Osteocyte (in vitro differentiated cells): ENCODE results near the gene RRP36. TPM values are rescaled to one million over a fixed set of nuclear protein-coding genes. Genes with fewer than 3 reads are reported as not detected.

ENCODE experiments used
- DNase-seq: peaks from one replicate; pipeline ENCODE4 v3.0.0; 2021; ENCODE audit warnings: mixed read lengths; ENCODE audit not compliant: unreplicated experiment; ENCODE audit errors: extremely low spot score
- H3K27ac Mint-ChIP-seq: one replicate; pipeline ENCODE4 v1.8.0; 2021; ENCODE audit warnings: mild to moderate bottlenecking, mixed read lengths; ENCODE audit not compliant: unreplicated experiment
- H3K27me3 Mint-ChIP-seq: one replicate; pipeline ENCODE4 v1.8.0; 2021; ENCODE audit warnings: mixed read lengths; ENCODE audit not compliant: unreplicated experiment
- H3K36me3 Mint-ChIP-seq: one replicate; pipeline ENCODE4 v1.8.0; 2021; ENCODE audit warnings: mixed read lengths; ENCODE audit not compliant: unreplicated experiment
- H3K4me1 Mint-ChIP-seq: one replicate; pipeline ENCODE4 v1.8.0; 2021; ENCODE audit warnings: mixed read lengths; ENCODE audit not compliant: unreplicated experiment
- H3K4me3 Mint-ChIP-seq: one replicate; pipeline ENCODE4 v1.8.0; 2021; ENCODE audit warnings: mild to moderate bottlenecking, moderate library complexity, mixed read lengths; ENCODE audit not compliant: unreplicated experiment
- H3K9me3 Mint-ChIP-seq: one replicate; pipeline ENCODE4 v1.8.0; 2021; ENCODE audit warnings: mixed read lengths; ENCODE audit not compliant: unreplicated experiment
- total RNA-seq: library from RNA; stranded (reverse); gene quantifications from 2 replicates; pipeline ENCODE4 v1.2.1, GENCODE V29; 2021
- TF ChIP-seq, protein P1 (sequence below): fragments of 200-600 bp; sonication (generic); IDR thresholded peaks from 2 replicates; pipeline ENCODE4 v1.5.0; 2021; ENCODE audit warnings: antibody characterized with exemption, mild to moderate bottlenecking, moderate library complexity

Gene RRP36
- total RNA-seq, 1 donor from 2014 or later, result 58.1 TPM

DNA sequence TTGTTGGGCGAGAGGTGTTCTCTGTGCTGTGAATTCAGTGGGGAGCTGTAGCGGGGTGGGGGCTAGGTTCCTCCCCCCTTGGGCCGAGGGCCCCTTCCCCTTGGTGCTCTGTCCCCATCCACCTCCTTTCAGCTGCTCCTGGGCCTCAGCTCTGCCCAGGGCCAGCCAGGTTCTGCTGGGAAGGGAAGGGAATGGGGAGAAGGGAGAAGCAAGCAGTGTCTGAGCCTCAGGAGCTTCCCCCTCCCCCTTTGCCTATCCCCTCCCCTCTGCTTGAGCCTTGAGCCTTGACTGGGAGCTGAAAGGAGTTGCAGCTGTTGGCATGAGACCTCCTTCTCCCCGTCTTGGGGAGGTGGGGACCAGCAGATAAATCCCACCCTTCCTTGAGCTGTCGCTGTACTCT lies 576 bp upstream of the RRP36 start:
- Mint-ChIP-seq H3K27me3 (no peaks in the 10 kb centered on the region), H3K4me3 (peak overlapping the region; percentile 97), H3K36me3 (peaks cover 39% of the 10 kb centered on the region), H3K4me1 (peaks cover 33% of the 10 kb centered on the region), H3K27ac (peak overlapping the region; percentile 82), H3K9me3 (no peaks in the 10 kb centered on the region)
- TF ChIP-seq, protein P1, sequence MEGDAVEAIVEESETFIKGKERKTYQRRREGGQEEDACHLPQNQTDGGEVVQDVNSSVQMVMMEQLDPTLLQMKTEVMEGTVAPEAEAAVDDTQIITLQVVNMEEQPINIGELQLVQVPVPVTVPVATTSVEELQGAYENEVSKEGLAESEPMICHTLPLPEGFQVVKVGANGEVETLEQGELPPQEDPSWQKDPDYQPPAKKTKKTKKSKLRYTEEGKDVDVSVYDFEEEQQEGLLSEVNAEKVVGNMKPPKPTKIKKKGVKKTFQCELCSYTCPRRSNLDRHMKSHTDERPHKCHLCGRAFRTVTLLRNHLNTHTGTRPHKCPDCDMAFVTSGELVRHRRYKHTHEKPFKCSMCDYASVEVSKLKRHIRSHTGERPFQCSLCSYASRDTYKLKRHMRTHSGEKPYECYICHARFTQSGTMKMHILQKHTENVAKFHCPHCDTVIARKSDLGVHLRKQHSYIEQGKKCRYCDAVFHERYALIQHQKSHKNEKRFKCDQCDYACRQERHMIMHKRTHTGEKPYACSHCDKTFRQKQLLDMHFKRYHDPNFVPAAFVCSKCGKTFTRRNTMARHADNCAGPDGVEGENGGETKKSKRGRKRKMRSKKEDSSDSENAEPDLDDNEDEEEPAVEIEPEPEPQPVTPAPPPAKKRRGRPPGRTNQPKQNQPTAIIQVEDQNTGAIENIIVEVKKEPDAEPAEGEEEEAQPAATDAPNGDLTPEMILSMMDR, result no peak
- no peak for DNase-seq

DNA sequence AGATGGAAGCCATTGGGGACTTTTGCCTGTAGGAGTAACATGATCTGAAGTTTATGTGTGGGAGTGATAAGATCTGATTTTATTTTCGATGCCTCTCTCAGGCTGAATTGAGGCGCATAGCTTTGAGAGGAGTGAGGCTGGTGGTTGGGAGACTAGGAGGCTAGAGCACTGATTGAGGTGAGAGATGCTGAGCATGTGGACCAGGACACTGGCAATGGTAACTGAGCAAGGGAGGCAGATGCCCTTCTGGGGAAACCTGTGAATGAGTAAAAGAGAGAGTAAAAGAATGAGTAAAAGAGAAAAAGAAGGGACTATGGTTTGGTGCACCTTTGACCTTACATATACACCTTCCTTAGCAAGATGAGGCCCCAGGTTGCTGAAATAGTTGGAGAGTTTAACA lies 3.0 kb downstream of the RRP36 start:
- Mint-ChIP-seq H3K27me3 (no peaks in the 10 kb centered on the region), H3K9me3 (no peaks in the 10 kb centered on the region), H3K4me1 (peaks cover 20% of the 10 kb centered on the region), H3K4me3 (peak overlapping the region; percentile 6), H3K27ac (peak overlapping the region; percentile 56), H3K36me3 (peaks cover 33% of the 10 kb centered on the region)
- TF ChIP-seq, protein P1, result no peak
- DNase-seq, result no peak

DNA sequence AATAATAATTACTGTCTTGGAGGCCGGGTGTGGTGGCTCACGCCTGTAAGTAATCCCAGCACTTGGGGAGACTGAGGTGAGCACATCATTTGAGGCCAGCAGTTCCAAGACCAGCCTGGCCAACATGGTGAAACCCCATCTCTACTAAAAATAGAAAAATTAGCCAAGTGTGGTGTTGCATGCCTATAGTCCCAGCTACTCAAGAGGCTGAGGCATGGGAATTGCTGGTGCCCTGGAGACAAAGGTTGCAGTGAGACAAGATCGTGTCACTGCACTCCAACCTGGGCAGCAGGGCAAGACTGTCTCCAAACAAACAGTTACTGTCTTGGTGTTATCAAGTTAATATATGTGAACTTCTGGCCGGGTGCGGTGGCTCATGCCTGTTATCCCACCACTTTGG lies 4.9 kb downstream of the RRP36 start:
- no peak overlapping the region for H3K27ac Mint-ChIP-seq
- TF ChIP-seq, protein P1, result no peak
- H3K4me1 Mint-ChIP-seq, result peaks cover 11% of the 10 kb centered on the region
- no peaks in the 10 kb centered on the region for H3K27me3 Mint-ChIP-seq
- H3K4me3 Mint-ChIP-seq, result no peak overlapping the region
- no peaks in the 10 kb centered on the region for H3K9me3 Mint-ChIP-seq
- no peak for DNase-seq
- peaks cover 37% of the 10 kb centered on the region for H3K36me3 Mint-ChIP-seq

DNA sequence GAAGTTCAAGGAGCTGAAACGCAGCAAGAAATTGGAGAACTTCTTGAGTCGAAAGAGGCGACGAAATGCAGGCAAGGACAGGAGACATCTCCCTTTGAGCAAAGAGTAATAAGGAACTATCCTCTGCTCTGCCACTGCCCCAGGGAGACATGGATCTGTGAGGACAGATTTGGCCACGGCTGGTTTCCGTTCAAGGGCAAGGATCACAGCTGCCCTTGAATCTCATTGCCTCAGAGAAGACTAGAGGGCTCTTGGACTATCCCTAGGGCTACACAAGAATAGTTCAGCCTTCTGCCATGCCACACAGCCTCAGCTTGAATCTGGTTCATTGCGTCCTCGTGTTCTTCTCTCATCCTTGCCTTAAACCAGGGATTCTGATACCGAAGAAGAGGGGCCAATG lies 7.7 kb downstream of the RRP36 start:
- TF ChIP-seq, protein P1, result no peak
- no peak overlapping the region for H3K27ac Mint-ChIP-seq
- no peaks in the 10 kb centered on the region for H3K9me3 Mint-ChIP-seq
- H3K27me3 Mint-ChIP-seq, result no peaks in the 10 kb centered on the region
- H3K4me1 Mint-ChIP-seq, result peaks cover 3% of the 10 kb centered on the region
- DNase-seq, result no peak
- H3K36me3 Mint-ChIP-seq, result peaks cover 45% of the 10 kb centered on the region
- H3K4me3 Mint-ChIP-seq, result no peak overlapping the region

DNA sequence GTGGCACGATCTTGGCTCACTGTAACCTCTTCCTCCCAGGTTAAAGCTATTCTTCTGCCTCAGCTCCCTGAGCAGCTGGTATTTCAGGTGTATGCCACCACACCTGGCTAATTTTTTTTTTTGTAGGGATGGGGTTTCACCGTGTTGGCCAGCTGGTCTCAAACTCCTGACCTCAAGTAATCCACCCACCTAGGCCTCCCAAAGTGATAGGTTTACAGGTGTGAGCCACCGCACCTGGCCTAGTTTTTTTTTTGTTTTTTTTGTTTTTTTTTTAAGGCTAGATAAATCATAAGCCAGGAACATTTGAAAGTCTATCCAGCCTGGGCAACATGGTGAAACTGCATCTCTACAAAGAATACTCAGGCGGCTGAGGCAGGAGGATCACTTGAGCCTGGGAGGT lies 10.9 kb downstream of the RRP36 start:
- TF ChIP-seq, protein P1, result no peak
- no peak for DNase-seq
- Mint-ChIP-seq H3K9me3 (no peaks in the 10 kb centered on the region), H3K4me3 (no peak overlapping the region), H3K4me1 (no peaks in the 10 kb centered on the region), H3K36me3 (peaks cover 38% of the 10 kb centered on the region), H3K27ac (no peak overlapping the region), H3K27me3 (no peaks in the 10 kb centered on the region)
